Measurements from ENCODE around the gene TPRG1L.

GRCh38 chr1:3672231-3672970 lies 47.6 kb downstream of the TPRG1L start:
- TF ChIP-seq CTCF (IDR thresholded peaks at IDR 0.05 in 2 of 3, conservative IDR thresholded peaks at IDR 0.05 in 1 of 3; ENCODE audit: control insufficient read depth in 2 of 3, extremely low read depth in 1 of 3, insufficient read depth in 1 of 3, low read depth in 3 of 3, low read length in 3 of 3) (no peak), USF2 (IDR thresholded peaks at IDR 0.05; ENCODE audit: borderline replicate concordance, low read depth, low read length) (no peak), FOXM1 (IDR thresholded peaks at IDR 0.05; ENCODE audit: low read depth, low read length) (no peak), TCF7 (IDR thresholded peaks at IDR 0.05; ENCODE audit: borderline replicate concordance) (no peak), ZNF24 (IDR thresholded peaks at IDR 0.05) (no peak), POLR2A (IDR thresholded peaks at IDR 0.05; ENCODE audit: low read depth, low read length) (no peak), DPF2 (IDR thresholded peaks at IDR 0.05) (no peak), IRF4 (IDR thresholded peaks at IDR 0.05; ENCODE audit: low read depth, low read length) (no peak), NRF1 (conservative IDR thresholded peaks at IDR 0.05; ENCODE audit: low read depth, low read length) (no peak)

All from GM12878 (cell line).